ENCODE measurements around the gene AP1B1.
"Not testable (repeated sequence)": the region's sequence is repeated elsewhere in the genome, so short reads cannot be mapped to it uniquely, and the experiment has no call there.

Gene AP1B1

DNA sequence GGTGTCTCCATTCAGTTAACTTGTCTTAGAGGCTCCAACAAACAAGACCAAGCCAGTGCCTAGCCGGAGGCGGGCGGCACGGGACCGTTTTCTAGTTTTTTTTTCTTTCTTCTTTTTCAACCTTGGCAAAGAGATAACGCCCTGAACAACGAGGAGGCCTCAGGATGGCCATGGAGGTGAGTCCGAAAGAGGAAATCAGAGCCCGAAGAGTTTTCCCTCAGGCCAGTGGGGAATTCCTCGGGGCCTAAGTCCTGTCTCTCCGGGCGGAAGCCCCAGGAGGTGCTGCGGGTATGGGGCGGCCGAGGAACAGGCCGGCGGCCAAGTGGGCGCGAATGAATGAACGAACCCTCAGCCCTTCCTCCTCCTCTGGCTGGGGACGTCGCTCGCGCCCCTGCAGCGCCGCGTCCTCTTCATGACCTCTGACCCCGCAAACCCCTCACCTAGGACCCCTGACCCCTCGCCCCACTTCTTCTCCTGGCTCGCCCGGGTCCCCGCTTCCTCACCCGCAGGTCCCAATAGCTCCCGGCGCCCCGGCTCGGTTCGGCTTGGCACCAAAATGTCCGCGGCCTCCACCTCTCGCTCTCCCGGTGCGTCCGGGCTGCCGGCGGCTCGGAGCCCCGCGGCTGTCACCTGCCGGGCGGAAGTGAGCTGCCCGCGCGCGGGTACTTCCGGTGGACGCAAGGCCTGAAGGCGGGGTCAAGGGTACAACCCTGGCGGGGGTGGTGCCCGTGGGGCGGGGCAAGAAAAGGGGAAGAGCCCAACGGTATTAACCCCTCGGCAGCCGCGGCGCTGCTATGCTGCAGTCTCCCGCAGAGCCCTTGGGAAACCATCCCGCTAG, at the start of gene AP1B1:
AP1B1 (minus strand) TSS at position 650 of the 838 bp plus-strand sequence. CDS start 21,327 bp downstream, outside the sequence.
- peak; percentile 76 for DNase-seq

GRCh38 chr22:29435236-29436136, 47.1 kb upstream of the AP1B1 start:
- no peak for DNase-seq

- DNase-seq, result no peak
These were observed 45.9 kb upstream of the AP1B1 start for GRCh38 chr22:29434288-29434687.

DNA sequence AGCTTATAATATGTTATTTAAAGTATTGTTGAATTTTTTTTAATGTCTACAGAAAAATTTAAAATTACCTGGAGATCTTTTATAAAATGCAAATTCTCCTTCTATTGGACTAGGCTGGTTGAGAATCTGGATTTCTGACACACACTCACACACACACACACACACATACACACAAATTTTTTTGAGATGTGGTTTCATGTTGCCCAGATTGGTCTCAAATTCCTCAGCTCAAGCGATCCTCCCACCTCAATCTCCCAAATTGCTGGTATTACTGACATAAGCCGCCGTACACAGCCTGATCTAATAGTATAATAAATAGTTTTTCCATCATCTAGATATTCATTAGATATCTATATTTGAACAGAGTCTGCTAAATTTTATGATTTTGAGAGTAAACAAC, 45.5 kb upstream of the AP1B1 start:
- no peak for DNase-seq

GRCh38 chr22:29431986-29432385, 43.6 kb upstream of the AP1B1 start:
- DNase-seq, result no peak

- DNase-seq, result no peak
These were observed 38.9 kb upstream of the AP1B1 start for GRCh38 chr22:29427176-29427760.

GRCh38 chr22:29426476-29426875, 38.1 kb upstream of the AP1B1 start:
- no peak for DNase-seq

GRCh38 chr22:29418704-29419103, 30.3 kb upstream of the AP1B1 start:
- not testable (repeated sequence) for DNase-seq

GRCh38 chr22:29414951-29415591, 26.7 kb upstream of the AP1B1 start:
- not testable (repeated sequence) for DNase-seq

DNA sequence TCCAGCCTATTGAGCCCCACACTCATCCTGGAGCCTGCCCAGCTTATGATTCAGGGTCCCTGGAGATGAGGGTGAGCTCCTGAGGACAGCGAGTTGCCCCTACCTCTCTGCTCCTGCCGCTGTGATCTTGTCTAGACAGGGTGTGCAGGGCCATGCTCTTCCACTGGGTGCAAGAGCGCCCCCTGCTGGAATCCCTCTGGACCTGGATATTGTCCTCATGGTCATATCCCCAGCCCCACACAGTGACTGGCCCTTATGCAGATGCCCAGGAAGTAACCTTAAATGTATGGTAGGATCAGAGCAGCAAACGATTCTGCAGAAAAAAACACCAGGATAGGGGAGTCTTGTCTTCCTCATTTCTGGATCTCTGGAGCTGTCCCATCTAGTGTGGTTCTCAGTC, 24.4 kb upstream of the AP1B1 start:
- not testable (repeated sequence) for DNase-seq

DNA sequence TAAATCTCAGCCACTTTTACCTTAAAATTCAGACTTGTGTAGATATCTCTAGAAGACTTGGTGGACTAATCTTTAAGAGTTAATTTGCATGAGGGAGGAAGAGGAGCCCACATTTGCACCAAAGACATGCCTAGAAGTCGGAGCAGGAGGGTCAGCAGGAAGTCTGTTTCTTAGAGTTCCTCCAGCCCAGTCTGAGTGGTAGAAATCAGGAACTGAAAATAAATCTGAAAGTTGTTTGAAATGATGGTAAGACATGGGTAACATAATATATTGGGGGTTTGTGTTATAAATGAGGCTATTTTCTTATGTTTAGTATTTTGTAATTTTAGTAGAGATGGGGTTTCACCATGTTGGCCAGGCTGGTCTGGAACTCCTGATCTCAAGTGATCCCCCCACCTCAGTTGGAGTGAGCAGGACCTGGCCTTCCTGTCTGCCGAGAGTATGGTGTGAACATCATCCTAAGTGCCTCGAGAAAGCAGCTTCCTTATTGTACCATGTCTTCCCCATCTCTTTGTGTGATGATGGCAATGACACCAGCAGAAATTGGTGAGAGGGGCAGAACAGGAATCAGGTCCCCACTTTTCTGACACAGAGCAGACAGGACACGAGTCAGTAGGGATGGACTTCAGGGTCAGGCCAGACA, 23.3 kb upstream of the AP1B1 start:
- not testable (repeated sequence) for DNase-seq

- DNase-seq, result no peak
These were observed 20.6 kb upstream of the AP1B1 start for GRCh38 chr22:29408940-29409339.

- DNase-seq, result not testable (repeated sequence)
These were observed 13.2 kb upstream of the AP1B1 start for GRCh38 chr22:29401538-29401937.

DNA sequence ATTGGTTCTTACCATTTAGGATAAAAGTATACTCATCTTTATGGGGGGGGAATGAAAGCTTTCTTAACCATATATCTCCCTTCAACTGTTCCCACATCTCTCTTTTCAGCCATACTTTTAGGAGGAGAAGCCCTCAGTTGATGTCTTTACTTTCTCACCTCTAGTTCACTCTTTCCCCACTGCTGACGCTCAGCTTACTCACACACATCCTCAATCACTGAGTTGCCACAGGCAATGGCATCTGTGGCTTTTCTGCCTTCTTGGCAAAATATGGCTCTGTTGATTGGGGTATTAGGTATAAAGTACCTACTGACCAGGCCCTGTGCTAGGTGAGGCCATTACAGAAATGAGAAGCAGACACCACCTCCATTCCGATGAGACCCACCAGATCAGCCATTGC, 12.2 kb upstream of the AP1B1 start:
- no peak for DNase-seq

DNA sequence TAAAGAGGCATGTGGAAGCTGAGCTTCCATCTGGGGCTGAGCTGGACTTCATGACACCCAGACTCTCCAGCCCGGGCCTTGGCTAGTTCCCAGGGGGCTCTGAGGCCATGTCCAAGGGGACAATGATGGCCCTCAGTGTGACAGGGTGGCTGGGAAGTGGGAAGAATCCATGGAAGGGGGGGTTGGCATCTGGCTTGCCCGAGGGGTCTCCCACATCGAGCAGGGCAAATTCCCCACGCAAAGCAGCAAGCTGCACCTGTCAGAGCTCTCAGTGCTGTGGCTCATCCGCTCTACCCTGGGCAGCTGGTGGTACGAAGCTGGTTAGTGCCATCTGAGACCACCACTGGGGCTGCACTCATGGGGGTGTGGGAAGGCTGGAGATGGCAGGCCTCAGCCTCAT, 9.4 kb upstream of the AP1B1 start:
- DNase-seq, result no peak

DNA sequence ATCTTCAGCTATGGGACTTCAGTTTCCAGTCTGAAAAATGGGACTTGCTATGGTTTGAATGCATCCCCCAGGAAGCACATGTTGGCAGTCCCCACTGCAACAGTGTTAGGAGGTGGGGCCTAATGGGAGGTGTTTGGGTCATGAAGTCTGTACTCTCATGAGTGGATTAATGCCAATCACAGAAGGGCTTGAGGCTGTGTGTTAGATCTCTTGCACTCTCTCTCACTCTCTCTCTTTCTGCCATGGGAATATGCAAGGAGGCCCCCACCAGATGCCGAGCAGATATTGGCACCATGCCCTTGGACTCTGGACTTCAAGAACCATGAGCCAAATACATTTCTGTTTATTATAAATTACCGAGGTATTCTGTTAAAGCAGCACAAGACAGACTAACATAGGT, 7.8 kb upstream of the AP1B1 start:
- no peak for DNase-seq

GRCh38 chr22:29394931-29395581, 6.7 kb upstream of the AP1B1 start:
- DNase-seq, result peak; percentile 34

DNA sequence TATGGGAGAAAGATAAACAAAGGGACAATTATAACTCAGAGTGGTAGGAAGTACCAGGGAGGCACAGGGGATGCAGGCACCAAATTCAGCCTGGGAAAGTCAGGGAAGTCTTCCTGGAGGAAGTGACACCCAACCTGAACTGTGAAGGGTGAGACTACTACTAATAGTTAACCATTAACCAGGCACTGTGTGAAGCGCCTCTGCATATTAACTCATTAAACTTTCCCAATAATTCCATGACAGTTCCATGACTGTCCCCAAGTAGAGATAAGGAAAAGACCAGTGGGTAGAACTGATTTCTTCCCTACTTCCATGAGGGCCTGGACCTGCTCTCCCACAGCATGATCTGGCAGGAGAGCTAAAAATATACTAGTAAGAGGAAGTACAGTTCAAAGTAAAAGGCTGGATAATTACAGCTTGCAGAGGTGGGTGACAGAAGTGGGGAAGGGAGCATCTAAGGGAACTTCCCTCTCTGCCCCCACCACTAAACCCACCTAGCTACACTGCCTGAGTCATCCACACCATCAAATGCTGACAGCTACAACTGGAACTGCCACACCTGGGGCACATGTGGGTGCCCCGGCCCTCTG, 4.7 kb upstream of the AP1B1 start:
- DNase-seq, result no peak

GRCh38 chr22:29391546-29391945, 3.2 kb upstream of the AP1B1 start:
- no peak for DNase-seq

DNA sequence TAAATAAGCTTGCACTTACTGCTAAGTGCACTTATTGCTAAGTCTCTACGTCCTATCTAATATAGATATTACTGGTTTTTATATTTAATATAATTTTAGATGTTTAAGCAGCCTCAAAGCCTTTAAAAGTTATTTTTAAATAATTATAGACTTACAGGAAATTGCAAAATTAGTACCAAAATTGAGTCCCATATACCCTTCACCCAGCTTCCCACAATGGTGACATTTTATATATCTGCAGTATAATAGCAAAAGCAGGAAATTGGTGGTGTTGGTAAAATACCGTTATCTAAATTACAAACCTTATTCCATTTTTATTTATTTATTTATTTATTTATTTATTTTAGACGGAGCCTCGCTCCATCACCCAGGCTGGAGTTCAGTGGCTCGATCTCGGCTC, 1.9 kb upstream of the AP1B1 start:
- DNase-seq, result no peak

DNA sequence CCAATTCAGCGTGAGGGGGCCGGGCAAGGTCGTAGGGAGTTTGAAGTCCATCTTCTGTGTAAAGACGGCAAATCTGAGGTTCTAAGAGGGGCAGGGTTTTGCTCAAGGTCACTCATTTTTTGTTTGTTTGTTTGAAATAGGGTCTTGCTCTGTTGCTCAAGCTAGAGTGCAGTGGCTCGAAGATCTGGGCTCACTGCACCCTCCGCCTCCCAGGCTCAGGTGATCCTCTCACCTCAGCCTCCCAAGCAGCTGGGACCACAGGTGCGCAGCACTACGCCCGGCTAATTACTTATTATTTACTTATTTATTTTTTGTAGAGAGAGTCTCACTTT, 355 bp upstream of the AP1B1 start:
- no peak for DNase-seq

DNA sequence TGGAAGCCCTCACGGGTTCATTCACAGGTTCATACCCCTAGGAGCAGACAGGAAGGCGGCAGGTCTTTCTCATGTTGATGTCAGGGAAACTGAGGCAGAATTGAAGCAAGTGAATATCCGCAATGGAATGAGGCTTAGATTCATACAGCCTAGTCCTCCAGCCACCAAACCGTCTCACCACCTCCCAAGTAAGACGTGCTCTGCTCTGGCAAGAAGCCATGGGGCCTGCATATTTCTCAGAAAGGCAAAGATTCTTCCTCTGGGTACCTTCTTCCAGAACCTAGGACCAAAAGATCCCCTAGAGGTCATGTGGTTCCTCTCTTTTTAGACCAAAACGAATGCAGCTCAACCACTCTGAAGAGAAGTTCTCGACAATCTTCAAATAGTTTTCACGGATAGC, 1.7 kb downstream of the AP1B1 start:
- no peak for DNase-seq

Measured in GF-D8 (cell line).